GM12878 (cell line): Measurements from ENCODE around the gene GNG13.

ENCODE experiments used
- BMI1 ChIP-seq: fragments of 450-650 bp; IDR thresholded peaks from 2 replicates; pipeline ENCODE4 v1.6.1; 2016; ENCODE audit warnings: mild to moderate bottlenecking, moderate library complexity, borderline replicate concordance
- RB1 ChIP-seq: fragments of 450-650 bp; formaldehyde crosslinking; IDR thresholded peaks from 2 replicates; pipeline ENCODE4 v1.6.1; 2017; ENCODE audit warnings: mild to moderate bottlenecking, borderline replicate concordance
- TF ChIP-seq, protein P1 (sequence below), 3 experiments: IDR thresholded peaks in 2 of 3; conservative IDR thresholded peaks in 1 of 3; 2 replicates each; pipeline ENCODE4 v1.5.1; 2011; ENCODE audit warnings: low read depth in 3 of 3, low read length in 3 of 3, mild to moderate bottlenecking in 3 of 3, control low read depth in 2 of 3, moderate library complexity in 2 of 3, inconsistent platforms in 1 of 3, mixed read lengths in 1 of 3; ENCODE audit not compliant: control insufficient read depth in 2 of 3, insufficient read depth in 1 of 3; ENCODE audit errors: extremely low read depth in 1 of 3
- TF ChIP-seq, protein P2 (sequence below): fragments of 450-650 bp; IDR thresholded peaks from 2 replicates; pipeline ENCODE4 v1.6.1; 2017; ENCODE audit warnings: mild to moderate bottlenecking

DNA sequence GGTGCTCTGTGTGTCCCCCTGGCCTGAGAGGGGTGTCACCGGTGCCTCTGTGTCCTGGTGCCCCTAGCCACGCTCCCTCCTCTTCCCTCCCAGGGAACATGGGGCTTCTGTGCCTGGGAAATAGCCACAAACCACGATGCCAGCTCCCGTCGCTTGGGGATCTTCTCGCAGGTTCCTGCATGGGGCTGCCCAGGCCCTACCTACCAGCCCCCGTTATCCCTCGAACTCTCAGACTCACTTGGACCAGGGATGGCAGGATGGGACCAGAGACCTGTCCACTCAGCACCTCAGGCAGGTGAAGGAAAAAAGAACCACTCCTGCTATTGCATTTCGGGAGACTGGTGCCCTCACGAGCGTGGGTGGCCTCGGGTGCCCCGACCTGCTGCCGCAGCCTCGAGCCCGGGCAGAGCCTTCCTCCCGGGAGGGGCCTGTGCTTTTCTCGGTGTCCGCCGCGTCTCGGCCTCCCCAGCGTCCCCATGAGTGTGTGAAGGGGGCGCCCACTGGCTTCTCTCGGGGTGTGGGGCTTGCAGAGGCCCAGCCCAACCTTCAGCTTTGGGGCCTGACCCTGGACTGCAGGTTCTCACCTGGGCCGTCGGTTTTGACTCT lies 41.0 kb upstream of the GNG13 start:
- TF ChIP-seq RB1 (no peak), BMI1 (no peak)
- TF ChIP-seq, protein P1, sequence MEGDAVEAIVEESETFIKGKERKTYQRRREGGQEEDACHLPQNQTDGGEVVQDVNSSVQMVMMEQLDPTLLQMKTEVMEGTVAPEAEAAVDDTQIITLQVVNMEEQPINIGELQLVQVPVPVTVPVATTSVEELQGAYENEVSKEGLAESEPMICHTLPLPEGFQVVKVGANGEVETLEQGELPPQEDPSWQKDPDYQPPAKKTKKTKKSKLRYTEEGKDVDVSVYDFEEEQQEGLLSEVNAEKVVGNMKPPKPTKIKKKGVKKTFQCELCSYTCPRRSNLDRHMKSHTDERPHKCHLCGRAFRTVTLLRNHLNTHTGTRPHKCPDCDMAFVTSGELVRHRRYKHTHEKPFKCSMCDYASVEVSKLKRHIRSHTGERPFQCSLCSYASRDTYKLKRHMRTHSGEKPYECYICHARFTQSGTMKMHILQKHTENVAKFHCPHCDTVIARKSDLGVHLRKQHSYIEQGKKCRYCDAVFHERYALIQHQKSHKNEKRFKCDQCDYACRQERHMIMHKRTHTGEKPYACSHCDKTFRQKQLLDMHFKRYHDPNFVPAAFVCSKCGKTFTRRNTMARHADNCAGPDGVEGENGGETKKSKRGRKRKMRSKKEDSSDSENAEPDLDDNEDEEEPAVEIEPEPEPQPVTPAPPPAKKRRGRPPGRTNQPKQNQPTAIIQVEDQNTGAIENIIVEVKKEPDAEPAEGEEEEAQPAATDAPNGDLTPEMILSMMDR (IDR thresholded peaks at IDR 0.05 in 2 of 3, conservative IDR thresholded peaks at IDR 0.05 in 1 of 3; ENCODE audit: control insufficient read depth in 2 of 3, extremely low read depth in 1 of 3, insufficient read depth in 1 of 3, low read depth in 3 of 3, low read length in 3 of 3): no peak
- TF ChIP-seq, protein P2, sequence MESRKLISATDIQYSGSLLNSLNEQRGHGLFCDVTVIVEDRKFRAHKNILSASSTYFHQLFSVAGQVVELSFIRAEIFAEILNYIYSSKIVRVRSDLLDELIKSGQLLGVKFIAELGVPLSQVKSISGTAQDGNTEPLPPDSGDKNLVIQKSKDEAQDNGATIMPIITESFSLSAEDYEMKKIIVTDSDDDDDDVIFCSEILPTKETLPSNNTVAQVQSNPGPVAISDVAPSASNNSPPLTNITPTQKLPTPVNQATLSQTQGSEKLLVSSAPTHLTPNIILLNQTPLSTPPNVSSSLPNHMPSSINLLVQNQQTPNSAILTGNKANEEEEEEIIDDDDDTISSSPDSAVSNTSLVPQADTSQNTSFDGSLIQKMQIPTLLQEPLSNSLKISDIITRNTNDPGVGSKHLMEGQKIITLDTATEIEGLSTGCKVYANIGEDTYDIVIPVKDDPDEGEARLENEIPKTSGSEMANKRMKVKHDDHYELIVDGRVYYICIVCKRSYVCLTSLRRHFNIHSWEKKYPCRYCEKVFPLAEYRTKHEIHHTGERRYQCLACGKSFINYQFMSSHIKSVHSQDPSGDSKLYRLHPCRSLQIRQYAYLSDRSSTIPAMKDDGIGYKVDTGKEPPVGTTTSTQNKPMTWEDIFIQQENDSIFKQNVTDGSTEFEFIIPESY: no peak
